Measurements from ENCODE around the gene ATXN3. TPM values are rescaled to one million over a fixed set of nuclear protein-coding genes. Genes with fewer than 3 reads are reported as not detected.

Gene ATXN3
- polyA plus RNA-seq, 1 donor (not counting 4 experiments of a cell fraction or from before 2014, with no cell fraction given) = 27.6 TPM

- TF ChIP-seq CTCF (optimal IDR thresholded peaks at IDR 0.05 in 1 of 3, IDR thresholded peaks at IDR 0.05 in 1 of 3, conservative IDR thresholded peaks at IDR 0.05 in 1 of 3; ENCODE audit: extremely low read depth in 1 of 3, insufficient read depth in 2 of 3, low read length in 3 of 3) (no peak), EZH2 (IDR thresholded peaks at IDR 0.05; ENCODE audit: low read length) (no peak)
- DNase-seq (ENCODE audit: low read depth, low spot score) (no peak), FAIRE-seq (no peak)
- Histone ChIP-seq H3K27me3 (ENCODE audit: control insufficient read depth, extremely low read depth, insufficient read depth, low read length) (no peaks in the 10 kb centered on the region), H3K4me1 (ENCODE audit: control insufficient read depth, extremely low read depth, insufficient read depth, low read length) (no peaks in the 10 kb centered on the region), H3K4me2 (ENCODE audit: control insufficient read depth, extremely low read depth, insufficient read depth, low read depth, low read length) (no peak overlapping the region), H3K36me3 (ENCODE audit: control insufficient read depth in 2 of 2, extremely low read depth in 1 of 2, insufficient read depth in 2 of 2, low read length in 2 of 2) (no peaks in the 10 kb centered on the region), H3K27ac (ENCODE audit: control insufficient read depth, insufficient read depth, low read length) (no peak overlapping the region), H3K79me2 (ENCODE audit: control insufficient read depth, insufficient read depth, low read length) (peaks cover 12% of the 10 kb centered on the region), H3K9me3 (ENCODE audit: control insufficient read depth, low read depth, low read length) (no peaks in the 10 kb centered on the region), H4K20me1 (ENCODE audit: control insufficient read depth, extremely low read depth, insufficient read depth, low read length) (no peaks in the 10 kb centered on the region), H2AFZ (ENCODE audit: control insufficient read depth, low read length) (no peak overlapping the region), H3K9me1 (ENCODE audit: control insufficient read depth, extremely low read depth, insufficient read depth, low read length) (no peaks in the 10 kb centered on the region), H3K9ac (ENCODE audit: control insufficient read depth, extremely low read depth, insufficient read depth, low read length) (no peak overlapping the region), H3K4me3 (ENCODE audit: control insufficient read depth in 2 of 3, extremely low read depth in 1 of 3, insufficient read depth in 2 of 3, low read depth in 1 of 3, low read length in 3 of 3) (no peak overlapping the region)
- dilution Hi-C loops (cut with MboI; ENCODE audit: extremely low pct_ligation_motif_present, low sequenced_read_pairs) = no loop called here
Measured at GRCh38 chr14:92109490-92109889, 3.1 kb upstream of the ATXN3 start.

GRCh38 chr14:92108345-92109254 lies 2.2 kb upstream of the ATXN3 start:
- H3K9me3 ChIP-seq (ENCODE audit: control insufficient read depth, low read depth, low read length) = no peaks in the 10 kb centered on the region
- H4K20me1 ChIP-seq (ENCODE audit: control insufficient read depth, extremely low read depth, insufficient read depth, low read length) = no peaks in the 10 kb centered on the region
- TF ChIP-seq EZH2 (IDR thresholded peaks at IDR 0.05; ENCODE audit: low read length) = no peak
- no peak for TF ChIP-seq CTCF (optimal IDR thresholded peaks at IDR 0.05 in 1 of 3, IDR thresholded peaks at IDR 0.05 in 1 of 3, conservative IDR thresholded peaks at IDR 0.05 in 1 of 3; ENCODE audit: extremely low read depth in 1 of 3, insufficient read depth in 2 of 3, low read length in 3 of 3)
- peak overlapping the region; percentile 7 for H2AFZ ChIP-seq (ENCODE audit: control insufficient read depth, low read length)
- DNase-seq (ENCODE audit: low read depth, low spot score) (no peak), FAIRE-seq (no peak)
- no peak overlapping the region for H3K4me3 ChIP-seq (ENCODE audit: control insufficient read depth in 2 of 3, extremely low read depth in 1 of 3, insufficient read depth in 2 of 3, low read depth in 1 of 3, low read length in 3 of 3)
- no peak overlapping the region for H3K4me2 ChIP-seq (ENCODE audit: control insufficient read depth, extremely low read depth, insufficient read depth, low read depth, low read length)
- H3K27me3 ChIP-seq (ENCODE audit: control insufficient read depth, extremely low read depth, insufficient read depth, low read length) = no peaks in the 10 kb centered on the region
- H3K4me1 ChIP-seq (ENCODE audit: control insufficient read depth, extremely low read depth, insufficient read depth, low read length) = peaks cover 3% of the 10 kb centered on the region
- no peak overlapping the region for H3K9ac ChIP-seq (ENCODE audit: control insufficient read depth, extremely low read depth, insufficient read depth, low read length)
- no peaks in the 10 kb centered on the region for H3K9me1 ChIP-seq (ENCODE audit: control insufficient read depth, extremely low read depth, insufficient read depth, low read length)
- no peak overlapping the region for H3K27ac ChIP-seq (ENCODE audit: control insufficient read depth, insufficient read depth, low read length)
- dilution Hi-C loops (cut with MboI; ENCODE audit: extremely low pct_ligation_motif_present, low sequenced_read_pairs) = no loop called here
- no peaks in the 10 kb centered on the region for H3K36me3 ChIP-seq (ENCODE audit: control insufficient read depth in 2 of 2, extremely low read depth in 1 of 2, insufficient read depth in 2 of 2, low read length in 2 of 2)
- peaks cover 19% of the 10 kb centered on the region for H3K79me2 ChIP-seq (ENCODE audit: control insufficient read depth, insufficient read depth, low read length)

Data from keratinocyte (primary cell).